ENCODE data around the gene CAMKMT. TPM values are rescaled to one million over a fixed set of nuclear protein-coding genes. Genes with fewer than 3 reads are reported as not detected.

Gene CAMKMT
- total RNA-seq, 4 donors from 2014 or later: 2.6 to 9.5 (median 5.2) TPM

DNA sequence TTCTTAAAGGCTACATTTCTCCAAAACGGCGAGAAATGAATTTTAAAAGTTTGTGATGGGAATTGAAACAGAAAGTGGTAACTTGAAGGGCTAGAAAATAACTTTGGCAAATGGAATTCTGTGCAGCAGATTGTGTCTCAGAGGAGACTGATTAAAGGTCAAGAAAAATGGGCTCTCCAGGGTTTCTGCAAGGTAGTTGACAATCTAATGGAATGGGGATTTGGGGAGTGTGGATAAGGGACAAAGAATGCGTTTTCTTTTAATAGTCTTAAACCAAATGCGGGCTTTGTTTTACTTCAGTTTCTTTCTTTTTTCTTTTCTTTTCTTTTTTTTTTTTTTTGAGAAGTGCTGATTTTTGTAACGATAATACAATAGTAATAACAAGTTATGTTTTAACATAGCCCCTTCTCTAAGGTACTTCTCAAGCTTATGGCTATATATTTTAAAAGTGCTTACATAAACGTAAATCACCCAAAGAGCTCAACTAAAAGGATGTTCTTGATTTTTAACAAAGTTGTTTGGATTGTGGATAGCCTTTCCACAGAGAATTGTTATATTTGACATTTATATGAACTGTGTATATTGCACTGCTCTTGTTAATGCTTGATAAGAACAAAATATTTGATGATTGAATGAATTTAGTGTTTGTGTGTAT lies 36.6 kb downstream of the CAMKMT start:
- in situ Hi-C loops (cut with MboI; ENCODE audit: low sequenced_read_pairs in 4 of 4): loop anchor here in 2 of 4 donors (10.0 to 25.0 kb wide), 2 partner anchors 556 to 564 kb away; no protein-coding TSS in a partner anchor
- intact Hi-C loops (cut with DNase I; ENCODE audit: low total_unique reads): no loop called here
- TF ChIP-seq, protein P1, sequence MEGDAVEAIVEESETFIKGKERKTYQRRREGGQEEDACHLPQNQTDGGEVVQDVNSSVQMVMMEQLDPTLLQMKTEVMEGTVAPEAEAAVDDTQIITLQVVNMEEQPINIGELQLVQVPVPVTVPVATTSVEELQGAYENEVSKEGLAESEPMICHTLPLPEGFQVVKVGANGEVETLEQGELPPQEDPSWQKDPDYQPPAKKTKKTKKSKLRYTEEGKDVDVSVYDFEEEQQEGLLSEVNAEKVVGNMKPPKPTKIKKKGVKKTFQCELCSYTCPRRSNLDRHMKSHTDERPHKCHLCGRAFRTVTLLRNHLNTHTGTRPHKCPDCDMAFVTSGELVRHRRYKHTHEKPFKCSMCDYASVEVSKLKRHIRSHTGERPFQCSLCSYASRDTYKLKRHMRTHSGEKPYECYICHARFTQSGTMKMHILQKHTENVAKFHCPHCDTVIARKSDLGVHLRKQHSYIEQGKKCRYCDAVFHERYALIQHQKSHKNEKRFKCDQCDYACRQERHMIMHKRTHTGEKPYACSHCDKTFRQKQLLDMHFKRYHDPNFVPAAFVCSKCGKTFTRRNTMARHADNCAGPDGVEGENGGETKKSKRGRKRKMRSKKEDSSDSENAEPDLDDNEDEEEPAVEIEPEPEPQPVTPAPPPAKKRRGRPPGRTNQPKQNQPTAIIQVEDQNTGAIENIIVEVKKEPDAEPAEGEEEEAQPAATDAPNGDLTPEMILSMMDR (IDR thresholded peaks at IDR 0.05 in 4 of 5, conservative IDR thresholded peaks at IDR 0.05 in 1 of 5): no peak
- TF ChIP-seq POLR2A (IDR thresholded peaks at IDR 0.05): no peak
- no peak overlapping the region for H3K27ac ChIP-seq
- ATAC-seq (no peak), DNase-seq (no peak)
- H3K36me3 ChIP-seq: no peaks in the 10 kb centered on the region
- no peaks in the 10 kb centered on the region for H3K9me3 ChIP-seq
- H3K4me3 ChIP-seq: no peak overlapping the region
- no peaks in the 10 kb centered on the region for H3K4me1 ChIP-seq
- no peaks in the 10 kb centered on the region for H3K27me3 ChIP-seq

DNA sequence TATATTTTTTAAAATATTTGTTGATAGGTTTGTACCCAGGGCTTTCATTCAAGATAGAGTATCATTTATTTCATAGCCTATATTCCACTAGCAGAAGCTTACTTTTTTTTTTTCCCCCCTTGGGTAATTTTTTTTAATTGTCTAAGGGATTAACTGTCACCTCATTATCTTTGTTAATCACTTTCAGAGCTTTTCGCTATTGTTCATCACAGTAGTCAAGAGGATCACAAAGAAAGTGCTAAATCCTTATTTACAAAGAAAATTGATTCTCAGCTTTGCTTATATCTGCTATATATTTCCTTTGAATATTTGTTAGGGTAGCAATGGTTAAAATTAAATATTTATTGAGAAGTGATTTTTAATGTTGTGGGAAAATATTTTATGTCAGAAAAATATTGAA lies 59.0 kb downstream of the CAMKMT start:
- in situ Hi-C loops (cut with MboI; ENCODE audit: low sequenced_read_pairs in 4 of 4): no loop called here
- ATAC-seq: no peak

DNA sequence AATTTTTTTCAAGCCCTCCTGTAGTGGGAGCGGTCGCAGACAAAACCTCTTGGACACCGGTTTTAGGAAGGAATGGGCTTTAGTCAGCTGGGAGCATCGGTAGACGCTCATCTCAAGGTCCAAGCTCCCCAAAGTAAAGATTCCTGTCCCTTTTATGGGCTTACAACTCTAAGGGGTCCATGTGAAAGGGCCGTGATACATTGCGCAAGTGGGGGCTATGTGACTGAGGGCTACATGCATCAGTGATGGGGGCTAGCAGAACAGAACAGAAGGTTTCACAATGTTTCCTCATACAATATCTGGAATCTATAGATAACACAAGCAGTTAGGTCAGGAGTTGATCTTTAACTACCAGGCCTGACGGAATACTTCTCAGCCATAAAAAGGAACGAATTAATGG lies 62.5 kb downstream of the CAMKMT start:
- DNase-seq: no peak
- H3K4me1 ChIP-seq: no peaks in the 10 kb centered on the region
- H3K4me3 ChIP-seq: no peak overlapping the region
- in situ Hi-C loops (cut with MboI; ENCODE audit: low sequenced_read_pairs in 4 of 4) (no loop called here), intact Hi-C loops (cut with DNase I; ENCODE audit: low total_unique reads) (no loop called here)
- no peak for ATAC-seq
- H3K27ac ChIP-seq: no peak overlapping the region
- no peaks in the 10 kb centered on the region for H3K36me3 ChIP-seq
- TF ChIP-seq, protein P1 (IDR thresholded peaks at IDR 0.05 in 4 of 5, conservative IDR thresholded peaks at IDR 0.05 in 1 of 5): no peak
- no peak for TF ChIP-seq POLR2A (IDR thresholded peaks at IDR 0.05)
- no peaks in the 10 kb centered on the region for H3K9me3 ChIP-seq
- H3K27me3 ChIP-seq: no peaks in the 10 kb centered on the region

More for the DNA sequence above, 59.0 kb downstream of the CAMKMT start:
- Histone ChIP-seq H3K4me3 (no peak overlapping the region), H3K36me3 (no peaks in the 10 kb centered on the region), H3K9me3 (no peaks in the 10 kb centered on the region), H3K27me3 (no peaks in the 10 kb centered on the region), H3K27ac (no peak overlapping the region), H3K4me1 (no peaks in the 10 kb centered on the region)
- DNase-seq: no peak
- TF ChIP-seq, protein P1 (IDR thresholded peaks at IDR 0.05 in 4 of 5, conservative IDR thresholded peaks at IDR 0.05 in 1 of 5): no peak
- TF ChIP-seq POLR2A (IDR thresholded peaks at IDR 0.05): no peak
- intact Hi-C loops (cut with DNase I; ENCODE audit: low total_unique reads): no loop called here

DNA sequence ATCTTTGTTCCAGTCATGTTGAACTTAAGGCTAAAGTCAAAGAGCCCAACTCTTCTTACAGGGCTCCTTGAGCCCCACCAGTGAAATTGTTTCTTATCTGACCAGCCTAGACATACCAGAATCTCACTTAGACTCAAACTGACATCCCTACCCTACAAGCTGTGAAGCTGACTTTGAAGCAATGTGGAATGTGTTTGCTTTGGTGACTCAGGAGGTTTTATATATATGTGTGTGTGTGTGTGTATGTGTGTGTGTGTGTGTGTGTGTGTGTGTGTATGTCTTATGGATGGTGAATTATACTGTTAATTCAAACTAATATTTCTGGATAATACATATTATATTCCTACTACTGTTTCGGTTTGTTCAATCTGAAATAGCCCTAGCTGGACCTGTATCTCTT lies 67.3 kb downstream of the CAMKMT start:
- Histone ChIP-seq H3K27ac (no peak overlapping the region), H3K4me1 (no peaks in the 10 kb centered on the region), H3K4me3 (no peak overlapping the region), H3K36me3 (no peaks in the 10 kb centered on the region), H3K9me3 (no peaks in the 10 kb centered on the region), H3K27me3 (no peaks in the 10 kb centered on the region)
- TF ChIP-seq, protein P1 (IDR thresholded peaks at IDR 0.05 in 4 of 5, conservative IDR thresholded peaks at IDR 0.05 in 1 of 5): no peak
- no peak for TF ChIP-seq POLR2A (IDR thresholded peaks at IDR 0.05)
- DNase-seq: no peak
- no peak for ATAC-seq
- intact Hi-C loops (cut with DNase I; ENCODE audit: low total_unique reads): no loop called here
- in situ Hi-C loops (cut with MboI; ENCODE audit: low sequenced_read_pairs in 4 of 4): no loop called here

DNA sequence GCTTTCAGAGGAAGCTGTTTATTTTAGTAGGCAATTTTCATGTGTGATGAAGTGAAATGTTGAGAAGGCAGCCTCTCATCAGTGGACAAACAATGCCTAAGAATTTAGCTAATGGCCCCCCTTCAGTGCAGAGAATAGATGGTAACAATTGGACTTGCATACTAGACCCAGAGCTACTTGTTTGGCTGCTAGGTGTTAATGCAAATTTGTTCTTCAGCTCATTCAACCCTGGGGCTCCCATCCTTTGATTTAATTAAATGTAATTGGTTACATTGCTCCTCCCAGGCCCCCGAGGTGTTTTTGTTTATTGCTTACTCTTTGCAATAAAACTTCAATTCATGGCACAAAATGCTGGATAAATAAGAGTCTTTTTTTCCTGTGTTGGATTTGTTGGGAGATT lies 68.6 kb downstream of the CAMKMT start:
- TF ChIP-seq, protein P1 (IDR thresholded peaks at IDR 0.05 in 4 of 5, conservative IDR thresholded peaks at IDR 0.05 in 1 of 5): no peak
- no peak for TF ChIP-seq POLR2A (IDR thresholded peaks at IDR 0.05)
- in situ Hi-C loops (cut with MboI; ENCODE audit: low sequenced_read_pairs in 4 of 4) (no loop called here), intact Hi-C loops (cut with DNase I; ENCODE audit: low total_unique reads) (no loop called here)
- Histone ChIP-seq H3K4me1 (no peaks in the 10 kb centered on the region), H3K9me3 (no peaks in the 10 kb centered on the region), H3K27me3 (no peaks in the 10 kb centered on the region), H3K4me3 (no peak overlapping the region), H3K36me3 (no peaks in the 10 kb centered on the region), H3K27ac (no peak overlapping the region)
- no peak for ATAC-seq
- DNase-seq: no peak

Measured in gastrocnemius medialis (tissue), 4 donors.